ENCODE data around the gene CYBC1.

CYBC1 gene

DNA sequence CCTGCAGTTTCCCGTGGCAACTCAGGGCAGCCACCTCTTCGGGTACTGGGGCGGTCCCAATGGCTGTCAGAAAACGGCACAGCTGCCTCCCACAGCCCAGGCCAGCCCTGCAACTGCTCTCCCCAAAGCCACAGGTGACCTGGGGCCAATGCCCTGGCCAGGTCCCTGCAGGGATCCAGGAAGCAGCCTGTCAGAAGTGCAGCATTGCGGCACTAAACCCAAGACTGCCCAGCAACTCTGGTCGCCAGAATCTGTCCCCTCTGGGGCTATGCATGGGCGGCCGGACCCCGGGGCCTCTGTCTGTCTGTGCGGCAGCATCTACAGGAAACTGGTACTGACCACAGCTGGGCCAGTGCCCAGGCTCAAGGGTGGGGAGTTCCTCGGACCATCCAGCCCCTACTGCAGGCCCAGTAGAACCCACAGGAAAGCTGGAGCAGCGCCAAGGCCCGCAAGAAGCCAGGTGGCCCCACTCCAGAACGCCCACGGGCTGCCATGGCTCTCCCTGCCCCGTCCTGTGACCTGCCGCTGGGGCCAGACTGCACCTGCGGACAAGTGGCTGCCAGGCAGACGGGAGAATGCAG lies 5.5 kb downstream of the CYBC1 start:
- H3K4me2 ChIP-seq (ENCODE audit: low read length) = no peak overlapping the region; the same call in 1 of the 2 replicates

DNA sequence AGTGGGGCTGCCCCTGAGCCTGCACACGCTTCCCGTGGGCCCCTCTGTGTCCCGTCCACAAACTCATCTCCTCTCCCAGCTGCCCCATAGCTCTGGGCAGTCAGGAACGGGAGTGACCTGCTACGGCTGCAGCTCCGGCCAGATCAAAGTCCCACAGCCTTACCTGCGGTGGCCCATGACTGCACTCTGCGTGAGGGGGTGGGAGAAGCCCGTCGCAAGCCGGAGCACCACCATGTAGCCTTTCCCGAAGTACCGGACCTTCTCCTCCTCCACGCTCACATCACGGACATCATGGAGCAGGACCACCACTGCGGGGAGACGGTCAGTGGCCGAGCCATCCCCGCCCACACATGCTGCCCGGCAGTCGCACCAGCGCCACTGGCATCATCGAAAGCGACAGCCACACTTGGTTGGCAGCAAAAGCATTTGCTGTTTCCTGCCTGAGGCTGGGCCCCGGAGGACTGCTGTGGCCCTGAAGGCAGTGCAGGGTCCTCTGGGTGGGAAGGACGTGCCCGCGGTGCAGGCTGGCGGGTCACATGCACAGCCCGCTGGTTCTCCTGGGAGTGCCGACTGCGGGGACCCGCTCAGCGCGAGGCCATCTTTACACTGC lies 6.2 kb downstream of the CYBC1 start:
- peaks cover 77% of the 10 kb centered on the region for H3K36me3 ChIP-seq (ENCODE audit: insufficient read depth, low read length)
- TF ChIP-seq, protein P1, sequence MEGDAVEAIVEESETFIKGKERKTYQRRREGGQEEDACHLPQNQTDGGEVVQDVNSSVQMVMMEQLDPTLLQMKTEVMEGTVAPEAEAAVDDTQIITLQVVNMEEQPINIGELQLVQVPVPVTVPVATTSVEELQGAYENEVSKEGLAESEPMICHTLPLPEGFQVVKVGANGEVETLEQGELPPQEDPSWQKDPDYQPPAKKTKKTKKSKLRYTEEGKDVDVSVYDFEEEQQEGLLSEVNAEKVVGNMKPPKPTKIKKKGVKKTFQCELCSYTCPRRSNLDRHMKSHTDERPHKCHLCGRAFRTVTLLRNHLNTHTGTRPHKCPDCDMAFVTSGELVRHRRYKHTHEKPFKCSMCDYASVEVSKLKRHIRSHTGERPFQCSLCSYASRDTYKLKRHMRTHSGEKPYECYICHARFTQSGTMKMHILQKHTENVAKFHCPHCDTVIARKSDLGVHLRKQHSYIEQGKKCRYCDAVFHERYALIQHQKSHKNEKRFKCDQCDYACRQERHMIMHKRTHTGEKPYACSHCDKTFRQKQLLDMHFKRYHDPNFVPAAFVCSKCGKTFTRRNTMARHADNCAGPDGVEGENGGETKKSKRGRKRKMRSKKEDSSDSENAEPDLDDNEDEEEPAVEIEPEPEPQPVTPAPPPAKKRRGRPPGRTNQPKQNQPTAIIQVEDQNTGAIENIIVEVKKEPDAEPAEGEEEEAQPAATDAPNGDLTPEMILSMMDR (IDR thresholded peaks at IDR 0.05; ENCODE audit: low read length) = no peak
- no peak for TF ChIP-seq EZH2 (IDR thresholded peaks at IDR 0.05; ENCODE audit: borderline replicate concordance, low read length)
- H2AFZ ChIP-seq (ENCODE audit: low read length) = no peak overlapping the region
- H3K9ac ChIP-seq (ENCODE audit: low read length) = no peak overlapping the region
- peaks cover 68% of the 10 kb centered on the region for H3K4me1 ChIP-seq (ENCODE audit: insufficient read depth, low read length, severe bottlenecking)
- no peak overlapping the region for H3K4me3 ChIP-seq (ENCODE audit: low read depth, low read length, poor library complexity, severe bottlenecking)
- H3K79me2 ChIP-seq (ENCODE audit: insufficient read depth, low read length) = peaks cover 11% of the 10 kb centered on the region
- H3K4me2 ChIP-seq (ENCODE audit: low read length) = no peak overlapping the region
- no peaks in the 10 kb centered on the region for H3K9me3 ChIP-seq (ENCODE audit: low read length)
- no peaks in the 10 kb centered on the region for H4K20me1 ChIP-seq (ENCODE audit: insufficient read depth, low read length)
- H3K9me2 ChIP-seq (ENCODE audit: low read depth, low read length) = no peaks in the 10 kb centered on the region
- no peak overlapping the region for H3K27ac ChIP-seq (ENCODE audit: low read depth, low read length, poor library complexity, severe bottlenecking)
- peaks cover 13% of the 10 kb centered on the region for H3F3A ChIP-seq (ENCODE audit: insufficient read depth, low read length)
- H3K27me3 ChIP-seq (ENCODE audit: insufficient read depth, low read length) = no peaks in the 10 kb centered on the region

More for the DNA sequence above, 5.5 kb downstream of the CYBC1 start:
- Histone ChIP-seq H3K9me2 (ENCODE audit: low read depth, low read length) (no peaks in the 10 kb centered on the region), H3K27ac (ENCODE audit: low read depth, low read length, poor library complexity, severe bottlenecking) (peak overlapping the region; percentile 33), H3K27me3 (ENCODE audit: insufficient read depth, low read length) (no peaks in the 10 kb centered on the region), H3K9me3 (ENCODE audit: low read length) (no peaks in the 10 kb centered on the region), H2AFZ (ENCODE audit: low read length) (no peak overlapping the region), H4K20me1 (ENCODE audit: insufficient read depth, low read length) (no peaks in the 10 kb centered on the region), H3K4me1 (ENCODE audit: insufficient read depth, low read length, severe bottlenecking) (peaks cover 70% of the 10 kb centered on the region), H3K79me2 (ENCODE audit: insufficient read depth, low read length) (peaks cover 11% of the 10 kb centered on the region), H3K36me3 (ENCODE audit: insufficient read depth, low read length) (peaks cover 71% of the 10 kb centered on the region), H3F3A (ENCODE audit: insufficient read depth, low read length) (peaks cover 17% of the 10 kb centered on the region), H3K9ac (ENCODE audit: low read length) (no peak overlapping the region), H3K4me3 (ENCODE audit: low read depth, low read length, poor library complexity, severe bottlenecking) (no peak overlapping the region)
- TF ChIP-seq, protein P1 (IDR thresholded peaks at IDR 0.05; ENCODE audit: low read length) = no peak
- TF ChIP-seq EZH2 (IDR thresholded peaks at IDR 0.05; ENCODE audit: borderline replicate concordance, low read length) = no peak

DNA sequence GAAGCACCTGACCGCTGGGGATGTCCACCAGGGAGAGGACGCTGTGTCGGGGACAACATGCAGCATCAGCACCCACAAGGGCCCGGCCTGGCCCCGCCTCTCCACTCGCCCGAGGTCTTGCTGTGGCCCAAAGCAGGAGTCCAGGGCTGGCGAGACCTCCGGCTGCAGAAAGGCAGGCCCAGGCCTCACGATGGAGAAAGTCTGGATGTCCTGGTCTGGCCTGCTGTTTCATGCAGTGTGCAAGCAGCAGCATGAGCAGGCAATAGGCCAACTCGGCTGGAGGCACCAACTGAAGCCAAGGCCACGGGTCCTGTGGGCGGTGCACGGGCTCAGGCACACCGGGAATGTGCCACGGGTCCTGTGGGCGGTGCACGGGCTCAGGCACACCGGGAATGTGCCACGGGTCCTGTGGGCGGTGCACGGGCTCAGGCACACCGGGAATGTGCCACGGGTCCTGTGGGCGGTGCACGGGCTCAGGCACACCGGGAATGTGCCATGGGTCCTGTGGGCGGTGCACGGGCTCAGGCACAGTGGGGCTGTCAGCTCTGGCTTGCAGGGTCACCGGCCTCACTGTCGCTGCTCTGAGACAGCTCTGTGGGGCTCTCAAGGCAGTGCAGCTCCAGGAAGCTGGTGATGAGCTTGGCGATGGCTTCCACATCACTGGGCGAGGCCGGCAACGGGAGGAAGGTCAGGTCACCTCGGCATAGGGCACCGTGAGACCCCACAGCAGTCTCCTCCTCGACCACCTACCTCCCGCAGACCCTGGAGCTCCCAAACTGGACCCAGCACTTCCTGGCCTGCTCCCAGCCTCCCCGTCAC lies 6.9 kb downstream of the CYBC1 start:
- Histone ChIP-seq H3K4me2 (ENCODE audit: low read length) (no peak overlapping the region), H3K9me3 (ENCODE audit: low read length) (no peaks in the 10 kb centered on the region), H3K9ac (ENCODE audit: low read length) (no peak overlapping the region), H3K27ac (ENCODE audit: low read depth, low read length, poor library complexity, severe bottlenecking) (no peak overlapping the region), H3K79me2 (ENCODE audit: insufficient read depth, low read length) (peaks cover 8% of the 10 kb centered on the region), H3K36me3 (ENCODE audit: insufficient read depth, low read length) (peaks cover 76% of the 10 kb centered on the region), H3K4me1 (ENCODE audit: insufficient read depth, low read length, severe bottlenecking) (peaks cover 61% of the 10 kb centered on the region), H3K4me3 (ENCODE audit: low read depth, low read length, poor library complexity, severe bottlenecking) (no peak overlapping the region), H3K9me2 (ENCODE audit: low read depth, low read length) (no peaks in the 10 kb centered on the region), H4K20me1 (ENCODE audit: insufficient read depth, low read length) (no peaks in the 10 kb centered on the region), H2AFZ (ENCODE audit: low read length) (no peak overlapping the region), H3F3A (ENCODE audit: insufficient read depth, low read length) (peaks cover 9% of the 10 kb centered on the region; the same call in 1 of the 2 replicates), H3K27me3 (ENCODE audit: insufficient read depth, low read length) (no peaks in the 10 kb centered on the region)
- no peak for TF ChIP-seq EZH2 (IDR thresholded peaks at IDR 0.05; ENCODE audit: borderline replicate concordance, low read length)
- TF ChIP-seq, protein P1 (IDR thresholded peaks at IDR 0.05; ENCODE audit: low read length) = no peak

All from OCI-LY1 (cell line).